Occipital lobe (tissue), 2 donors: ENCODE data around the gene CTNNBL1. TPM values are rescaled to one million over a fixed set of nuclear protein-coding genes. Genes with fewer than 3 reads are reported as not detected.
"Not testable (repeated sequence)": the region's sequence is repeated elsewhere in the genome, so short reads cannot be mapped to it uniquely, and the experiment has no call there.

Experiments
- DNase-seq: peaks from one replicate; lab custom pipeline; 2025; lab: John Stamatoyannopoulos, UW
- total RNA-seq: library from RNA; depleted of rRNA; stranded (reverse); fragments of >200 nt; gene quantifications from one replicate; pipeline ENCODE4 v1.2.3, GENCODE V29; 2014

CTNNBL1 gene
- total RNA-seq, 1 donor from 2014 or later = 26.5 TPM

DNA sequence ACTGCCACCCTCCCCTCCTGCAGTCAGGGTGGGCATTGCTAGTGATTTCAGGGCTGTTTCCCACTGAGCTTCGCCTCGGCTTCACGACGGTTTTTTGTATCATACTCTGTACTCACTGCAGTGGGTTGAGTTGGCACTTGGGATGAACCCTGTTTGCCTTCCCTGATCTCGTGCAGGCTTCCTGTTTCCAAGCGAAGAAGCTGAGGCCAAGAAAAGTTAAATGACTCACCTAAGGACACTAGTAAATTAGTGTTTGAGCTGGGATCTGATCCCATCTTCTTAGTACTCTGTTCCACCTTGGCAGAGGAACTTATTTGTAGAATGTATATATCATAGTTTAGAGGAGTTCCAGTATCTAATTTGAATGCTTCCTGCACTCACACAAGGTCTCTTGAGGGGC lies 158.8 kb downstream of the CTNNBL1 start:
- no peak for DNase-seq

DNA sequence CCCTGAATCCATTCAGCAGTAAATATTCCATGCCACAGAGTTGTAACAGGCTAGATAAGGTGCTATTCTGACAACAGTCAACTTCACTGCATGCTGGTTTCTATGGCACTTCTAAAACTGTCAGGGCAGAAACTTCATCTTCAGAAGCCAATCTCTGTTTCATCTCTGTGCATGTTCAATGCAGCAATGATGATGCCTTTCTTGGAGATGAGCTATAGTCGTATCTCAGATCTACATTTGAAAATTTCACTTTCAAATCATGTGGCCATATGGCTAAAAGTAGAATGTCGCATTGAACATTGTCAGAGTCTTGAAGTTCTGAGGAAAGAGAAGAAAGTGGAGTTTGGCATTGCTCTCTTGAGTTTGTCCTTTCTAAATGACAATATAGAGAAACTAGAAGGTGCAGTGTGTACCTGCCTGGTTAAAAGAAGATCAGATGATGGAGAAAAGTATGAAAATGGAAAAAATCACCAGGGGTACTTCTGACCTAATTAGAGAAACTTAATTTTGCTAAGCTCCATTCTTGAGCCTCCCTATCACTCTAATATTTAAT lies 160.1 kb downstream of the CTNNBL1 start:
- DNase-seq = no peak

GRCh38 chr20:37856034-37856433 lies 162.2 kb downstream of the CTNNBL1 start:
- DNase-seq = not testable (repeated sequence)

DNA sequence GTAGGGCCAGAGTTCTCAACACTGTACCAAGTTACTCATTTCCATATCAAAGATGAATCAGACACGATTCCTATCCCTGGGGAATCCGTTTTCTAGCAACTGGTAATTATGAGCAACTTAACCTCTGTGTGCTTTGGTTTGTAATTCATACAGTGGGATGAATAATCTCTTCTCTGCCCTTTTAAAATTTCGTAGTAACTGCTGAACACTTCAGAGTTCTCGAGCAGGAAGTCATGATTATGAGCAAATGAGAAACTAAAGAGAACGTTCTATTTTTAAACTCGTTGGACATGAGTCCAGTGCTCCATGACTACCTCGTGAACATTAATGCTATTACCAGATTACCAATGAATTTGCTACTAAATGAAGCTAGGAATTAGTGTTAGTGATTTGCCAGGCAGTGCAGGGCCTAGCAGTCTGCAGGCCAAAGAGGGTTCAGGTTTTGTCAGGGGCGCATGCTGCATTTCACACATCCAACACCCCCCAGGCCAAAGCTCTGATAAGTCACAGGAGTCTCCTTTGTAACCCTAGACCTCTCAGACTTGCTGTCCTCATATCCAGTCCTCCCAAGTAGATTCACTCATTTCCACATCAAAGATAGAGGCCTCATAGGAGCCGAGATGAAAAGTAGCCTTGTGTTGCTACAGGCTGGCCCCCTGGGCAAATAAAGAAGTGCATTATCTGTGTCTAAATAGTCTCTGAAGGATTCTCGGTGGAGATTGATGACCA lies 163.3 kb downstream of the CTNNBL1 start:
- no peak for DNase-seq

DNA sequence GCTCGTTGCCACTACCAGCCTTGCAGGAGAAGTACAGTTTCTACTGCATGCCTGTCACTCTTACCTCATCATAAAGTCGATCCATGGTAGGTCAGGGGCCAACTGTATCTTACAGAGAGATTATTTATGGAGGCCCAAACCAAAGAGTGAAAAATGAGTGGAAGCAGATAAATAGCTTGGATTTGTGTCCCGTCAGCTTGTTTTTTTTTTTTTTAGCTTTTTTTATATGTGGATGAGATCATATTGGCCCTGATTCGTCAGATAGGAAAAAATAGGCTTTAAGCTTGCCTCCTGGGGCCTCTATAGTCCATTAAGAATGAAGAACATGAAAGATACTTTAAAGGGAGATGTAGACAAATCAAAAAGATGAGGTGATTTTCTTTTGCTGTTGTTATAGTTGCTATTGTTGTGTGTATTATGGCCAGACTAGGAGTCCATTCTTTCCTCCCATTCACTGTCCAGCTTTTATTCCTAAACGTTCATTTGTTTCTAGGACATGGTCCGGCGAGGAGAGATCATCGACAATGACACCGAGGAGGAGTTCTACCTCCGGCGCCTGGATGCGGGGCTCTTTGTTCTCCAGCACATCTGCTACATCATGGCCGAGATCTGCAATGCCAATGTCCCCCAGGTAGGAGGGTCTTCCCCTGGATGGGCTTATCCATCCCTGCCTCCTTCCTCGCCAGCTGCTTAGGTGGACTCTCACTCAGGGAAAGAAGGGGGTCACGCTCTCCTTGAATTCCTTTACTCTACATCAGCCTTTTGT lies 165.8 kb downstream of the CTNNBL1 start:
- no peak for DNase-seq

GRCh38 chr20:37863289-37863688 lies 169.5 kb downstream of the CTNNBL1 start:
- no peak for DNase-seq

DNA sequence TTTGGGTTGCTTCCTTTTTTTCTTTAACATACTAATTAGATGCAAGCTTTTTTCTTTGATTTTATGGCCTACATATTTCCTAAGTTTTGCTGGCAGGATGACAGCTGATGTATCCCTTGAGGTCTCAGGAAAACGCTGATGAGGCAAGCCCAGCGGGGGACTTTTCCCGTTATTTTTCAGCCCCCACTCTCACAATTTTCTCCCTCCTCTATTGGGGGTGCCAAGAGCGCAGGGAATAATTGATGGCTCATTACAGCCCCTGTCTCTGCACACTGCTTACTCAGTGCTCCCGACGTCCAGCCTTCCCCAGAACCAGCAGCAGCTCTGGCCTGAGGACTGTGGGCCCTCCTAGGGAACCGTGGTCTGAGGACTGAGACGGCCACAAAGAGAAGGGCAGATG lies 170.5 kb downstream of the CTNNBL1 start:
- DNase-seq = no peak

- no peak for DNase-seq
Measured at GRCh38 chr20:37866051-37866450, 172.2 kb downstream of the CTNNBL1 start.

GRCh38 chr20:37867289-37868195 lies 173.7 kb downstream of the CTNNBL1 start:
- no peak for DNase-seq

- DNase-seq = no peak
Measured at GRCh38 chr20:37868851-37869333, 175.1 kb downstream of the CTNNBL1 start.

DNA sequence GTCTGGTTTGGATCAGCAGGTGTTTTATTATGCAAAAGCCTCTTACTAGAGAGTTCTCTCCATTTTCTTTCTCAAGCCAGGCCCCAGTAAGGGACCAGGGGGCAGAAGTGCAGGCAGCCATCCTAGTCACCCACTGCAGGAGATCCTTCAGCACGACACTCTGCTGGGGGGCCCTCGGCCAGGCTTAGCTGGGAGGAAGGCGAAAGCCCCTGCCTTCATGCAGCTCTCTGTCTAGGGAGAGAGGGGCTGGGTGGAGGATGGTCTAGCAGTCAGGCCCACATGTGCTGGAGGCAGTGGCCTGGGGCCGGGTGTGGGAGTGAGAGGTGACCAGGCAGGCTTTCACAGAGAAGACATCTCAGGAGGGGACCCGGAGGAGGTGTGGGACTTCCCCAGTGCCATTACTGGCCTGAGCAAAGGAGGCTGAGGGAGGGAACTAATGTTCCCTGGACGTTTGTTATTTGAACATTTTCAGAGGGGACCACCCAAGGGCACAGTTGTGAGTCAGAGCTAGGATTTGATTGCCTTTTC lies 175.6 kb downstream of the CTNNBL1 start:
- no peak for DNase-seq

GRCh38 chr20:37870294-37870693 lies 176.5 kb downstream of the CTNNBL1 start:
- no peak for DNase-seq

DNA sequence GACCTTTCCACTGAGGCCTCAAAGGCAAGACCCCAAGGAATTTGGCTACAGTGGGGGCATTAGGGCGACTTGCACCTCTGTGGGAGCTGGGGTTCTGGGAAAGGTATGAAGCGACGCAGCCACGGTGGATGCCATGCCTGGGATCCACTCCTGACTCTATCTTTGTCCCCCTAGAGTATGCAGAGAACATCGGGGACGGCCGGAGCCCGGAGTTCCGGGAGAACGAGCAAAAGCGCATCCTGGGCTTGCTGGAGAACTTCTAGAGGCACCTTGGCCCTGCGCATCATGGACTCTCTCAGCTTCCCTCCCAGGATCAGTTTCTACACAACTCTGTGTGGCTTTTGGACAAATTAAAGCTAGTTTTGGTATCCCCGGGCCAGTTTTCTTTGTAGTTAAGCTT lies 177.9 kb downstream of the CTNNBL1 start:
- DNase-seq = no peak

DNA sequence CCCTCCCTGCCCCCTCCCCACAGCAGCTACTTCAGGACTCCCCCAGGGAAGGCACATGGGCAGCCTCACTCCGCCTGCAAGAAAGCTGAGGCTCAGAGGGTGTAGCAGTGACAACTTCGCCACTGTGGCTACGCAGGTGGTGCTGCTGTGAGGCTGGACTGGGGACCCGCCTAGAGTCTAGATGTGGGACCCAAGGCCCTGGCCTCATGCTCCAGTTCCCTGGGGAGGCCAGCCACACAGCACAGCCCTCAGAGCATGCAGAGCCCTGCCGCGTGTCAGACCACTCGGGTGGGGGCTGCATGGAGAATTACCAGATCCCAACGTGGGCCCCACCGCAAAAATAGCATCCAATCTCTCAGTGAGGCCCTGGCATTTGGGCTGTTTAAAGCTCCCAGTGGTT lies 178.3 kb downstream of the CTNNBL1 start:
- DNase-seq = no peak

- DNase-seq = no peak
Measured at GRCh38 chr20:37873884-37874283, 180.1 kb downstream of the CTNNBL1 start.

DNA sequence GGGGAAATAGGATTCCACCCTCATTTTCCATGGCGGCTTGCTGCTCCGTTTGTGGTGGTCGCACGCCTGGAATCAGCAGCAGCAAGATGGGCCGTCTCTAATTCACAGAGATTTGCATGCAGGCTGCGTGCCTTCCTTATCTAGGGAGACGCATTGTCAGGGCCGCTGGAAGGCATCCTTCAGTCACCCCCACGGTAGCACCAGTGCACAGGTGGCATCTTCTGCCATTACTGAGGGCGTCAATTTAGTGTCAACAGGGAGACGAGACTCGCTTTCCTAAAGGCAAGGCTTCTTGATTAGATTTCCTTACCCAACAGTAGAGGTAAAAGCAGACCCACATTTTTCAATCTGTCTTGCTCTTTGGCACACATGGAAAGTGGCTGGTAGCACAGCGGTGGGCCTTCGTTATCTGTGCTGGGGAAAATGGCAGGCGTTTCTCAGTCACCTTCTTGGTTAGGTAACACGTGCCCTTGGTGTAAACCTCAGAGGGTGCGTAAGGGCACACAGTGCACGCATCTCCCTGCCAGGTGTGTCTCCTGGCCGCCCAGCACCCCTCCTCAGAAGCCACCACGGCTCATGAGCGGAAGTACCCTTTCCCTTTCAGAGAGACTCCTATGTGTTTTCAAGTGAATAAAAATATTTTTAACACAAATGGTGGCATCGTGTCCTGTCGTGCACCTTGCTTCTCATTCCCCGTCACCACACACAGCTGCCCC lies 181.8 kb downstream of the CTNNBL1 start:
- no peak for DNase-seq

GRCh38 chr20:37876863-37877262 lies 183.0 kb downstream of the CTNNBL1 start:
- DNase-seq = no peak

- DNase-seq = no peak
Measured at GRCh38 chr20:37877832-37878772, 184.3 kb downstream of the CTNNBL1 start.

DNA sequence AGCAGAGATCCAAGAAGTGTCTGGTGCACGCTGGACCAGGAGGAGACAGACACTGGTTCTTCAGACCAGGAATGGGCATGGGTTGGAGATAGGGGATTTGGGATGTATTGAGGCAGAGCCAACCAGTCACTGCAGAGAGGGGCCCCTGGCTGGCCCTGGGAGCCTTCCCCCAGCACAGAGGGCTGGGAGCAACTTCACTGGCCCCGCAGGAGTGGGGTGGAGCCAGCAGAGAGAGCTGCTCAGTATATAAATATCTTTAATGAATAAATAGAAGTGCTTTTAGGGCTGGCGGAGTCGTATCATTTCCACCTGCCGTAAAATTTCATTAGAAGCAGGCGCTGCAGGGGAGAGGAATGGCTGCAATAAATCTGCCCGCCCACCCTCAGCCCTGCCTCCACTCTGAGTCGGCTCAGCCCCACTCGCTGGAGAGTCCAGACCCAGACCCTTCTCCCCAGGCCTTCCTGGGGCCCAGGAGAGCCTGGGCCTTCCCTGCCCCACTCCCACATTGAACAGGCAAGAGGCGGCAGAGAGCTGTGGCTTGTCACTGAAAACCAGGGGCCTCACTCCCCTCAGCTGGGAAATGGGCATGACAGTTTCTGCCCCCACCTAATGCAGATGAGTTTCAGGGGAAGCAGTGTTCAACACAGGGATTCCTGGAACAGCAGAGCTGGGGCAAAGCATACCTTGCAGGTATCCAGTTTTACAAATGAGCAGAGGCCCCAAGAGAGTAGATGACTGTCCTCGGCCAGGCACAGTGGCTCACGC lies 185.2 kb downstream of the CTNNBL1 start:
- DNase-seq = no peak
